GM18519 (cell line): ENCODE measurements around the gene PCDH15.
"Not testable (repeated sequence)": the region's sequence is repeated elsewhere in the genome, so short reads cannot be mapped to it uniquely, and the experiment has no call there.

ENCODE experiments used
- ATAC-seq: cut with Tn5 transposase; IDR thresholded peaks from one replicate; pipeline ENCODE4 v1.9.1; 2021; ENCODE audit warnings: mild to moderate bottlenecking, moderate library complexity; ENCODE audit not compliant: unreplicated experiment, low FRiP score

Gene PCDH15

DNA sequence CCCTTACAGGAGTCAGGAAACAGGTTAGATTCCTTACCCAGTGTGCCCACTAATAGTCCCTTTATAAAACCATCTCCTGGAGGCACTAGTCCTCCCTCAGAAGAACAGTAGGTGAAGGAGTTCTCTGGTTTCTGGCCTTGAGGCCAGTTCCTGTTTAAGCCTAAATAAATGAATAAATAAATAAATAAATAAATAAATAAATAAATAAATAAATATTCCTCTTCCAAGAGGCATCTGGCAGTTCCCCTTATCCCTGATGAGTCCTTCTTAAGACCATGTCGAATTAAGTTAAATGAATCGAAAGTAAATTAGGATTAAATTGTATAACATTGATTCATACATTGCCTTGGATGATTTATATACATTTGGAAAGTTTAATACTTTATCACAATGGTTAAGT, 223.3 kb downstream of the PCDH15 start:
- ATAC-seq, result no peak

- ATAC-seq, result no peak
These were observed 224.5 kb downstream of the PCDH15 start for GRCh38 chr10:54576541-54576940.

GRCh38 chr10:54559498-54559897, 241.5 kb downstream of the PCDH15 start:
- ATAC-seq, result no peak

DNA sequence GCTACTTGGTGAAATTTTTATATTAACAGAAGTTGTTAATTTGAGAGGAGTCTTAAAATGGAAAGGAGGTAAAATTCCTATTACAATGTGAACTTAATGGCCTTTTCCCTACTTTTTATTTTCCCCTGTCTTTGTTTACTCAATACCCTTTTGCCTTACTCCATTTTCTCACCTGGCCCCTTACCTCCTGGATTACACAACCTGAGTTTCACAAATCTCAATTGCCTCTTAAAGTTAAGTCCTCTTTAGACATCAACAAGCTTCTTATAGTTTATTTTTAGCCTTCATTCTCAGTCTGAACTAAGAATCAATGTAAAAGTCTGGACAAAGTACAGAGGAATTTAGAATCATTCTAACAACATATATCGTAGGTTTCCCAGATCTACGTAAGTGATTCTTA, 247.0 kb downstream of the PCDH15 start:
- no peak for ATAC-seq

DNA sequence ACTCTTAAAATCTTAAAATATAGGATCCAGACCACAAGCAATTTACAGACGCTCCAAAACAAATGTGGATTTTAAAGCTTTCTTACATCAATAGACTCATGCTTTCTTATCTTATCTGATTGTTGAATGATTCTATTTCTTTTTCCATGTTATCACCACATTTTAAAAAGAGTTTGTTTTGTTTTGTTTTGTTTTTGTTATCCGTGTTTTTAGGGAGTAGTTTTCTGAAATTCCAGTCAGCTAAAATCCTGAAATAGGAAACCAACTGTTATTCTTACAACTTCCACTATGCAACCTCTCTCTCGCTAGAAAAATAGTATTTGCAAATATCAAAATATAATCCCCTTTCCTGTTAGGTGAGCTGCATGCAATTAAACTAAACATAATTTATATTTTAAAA, 251.0 kb downstream of the PCDH15 start:
- ATAC-seq, result no peak

DNA sequence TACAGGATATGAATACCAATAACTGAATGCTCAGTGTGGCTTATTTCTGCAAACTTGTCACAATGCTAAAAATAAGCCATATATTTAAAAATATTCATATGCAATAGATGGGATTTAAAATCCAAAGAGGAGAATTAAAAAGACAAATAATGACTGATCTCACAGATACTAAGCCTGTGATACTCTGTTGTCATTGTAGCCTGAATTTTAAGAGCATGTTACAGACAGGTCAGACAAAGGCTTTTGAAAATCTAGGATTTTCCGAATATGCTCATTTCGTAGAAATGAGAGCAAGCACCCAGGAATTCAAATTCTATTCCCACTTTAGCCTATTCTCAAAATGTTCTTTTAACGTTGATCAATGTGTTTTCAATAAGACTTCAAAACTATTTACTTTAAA, 269.7 kb downstream of the PCDH15 start:
- no peak for ATAC-seq

- no peak for ATAC-seq
These were observed 270.7 kb downstream of the PCDH15 start for GRCh38 chr10:54530299-54530698.

GRCh38 chr10:54525816-54526215, 275.2 kb downstream of the PCDH15 start:
- ATAC-seq, result no peak

- not testable (repeated sequence) for ATAC-seq
These were observed 285.8 kb downstream of the PCDH15 start for GRCh38 chr10:54515244-54515643.

DNA sequence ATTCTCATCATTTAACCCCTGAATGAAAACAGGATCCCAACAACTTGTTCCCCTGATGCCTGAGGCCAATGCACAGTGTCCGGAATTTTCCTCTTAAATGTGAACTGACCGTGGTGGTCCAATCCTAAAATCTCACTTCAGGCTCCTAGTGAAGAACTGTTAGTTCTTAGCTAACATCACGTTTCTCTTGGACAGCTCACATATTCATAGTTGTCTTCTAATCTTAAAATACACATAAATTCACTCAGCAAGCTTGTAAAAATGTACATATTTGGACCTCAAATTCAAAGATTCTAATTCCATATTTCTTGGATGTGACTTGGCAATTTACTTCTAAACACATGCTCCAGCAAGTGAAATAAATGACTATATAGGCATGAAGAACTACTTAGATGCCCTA, 297.2 kb downstream of the PCDH15 start:
- no peak for ATAC-seq

DNA sequence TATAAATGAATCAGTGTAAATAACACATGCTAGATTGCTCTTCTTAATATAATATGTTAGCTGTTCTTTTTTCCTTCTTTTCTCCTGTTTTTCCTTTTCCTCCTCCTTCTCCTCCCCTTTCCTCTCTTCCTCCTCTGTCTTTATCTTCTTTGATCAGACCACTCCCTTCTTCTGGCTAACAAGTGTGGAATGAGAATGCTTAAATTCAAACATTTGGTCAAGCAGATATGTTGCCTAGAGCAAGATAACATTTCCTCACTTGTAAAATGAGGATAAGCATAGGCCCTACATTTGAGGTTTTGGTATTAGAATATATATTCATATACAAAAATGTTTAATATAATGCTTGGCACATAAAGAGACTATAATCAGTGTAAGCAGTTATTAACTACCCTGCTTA, 299.1 kb downstream of the PCDH15 start:
- ATAC-seq, result no peak

DNA sequence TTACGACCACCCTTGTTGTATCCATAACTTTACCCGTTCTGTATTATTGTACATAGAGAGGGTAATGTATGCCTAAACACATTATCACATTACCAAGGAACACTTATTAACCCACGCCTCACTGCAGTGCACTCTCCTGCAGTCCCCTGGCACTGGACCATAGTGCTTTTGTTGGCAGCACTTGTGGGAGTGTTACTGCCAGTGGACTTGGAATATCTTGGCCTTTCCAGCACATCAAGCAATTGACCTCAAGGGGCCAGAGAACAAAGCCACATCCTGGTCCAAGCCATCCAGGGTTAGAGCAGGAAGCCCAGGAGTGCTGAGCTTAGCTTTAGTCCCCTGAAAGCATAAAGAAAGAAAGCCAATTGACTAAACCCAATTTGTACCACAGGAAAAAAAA, 304.2 kb downstream of the PCDH15 start:
- no peak for ATAC-seq

- no peak for ATAC-seq
These were observed 313.3 kb downstream of the PCDH15 start for GRCh38 chr10:54487743-54488142.

- ATAC-seq, result no peak
These were observed 315.1 kb downstream of the PCDH15 start for GRCh38 chr10:54485971-54486370.

GRCh38 chr10:54484186-54484585, 316.8 kb downstream of the PCDH15 start:
- ATAC-seq, result no peak

DNA sequence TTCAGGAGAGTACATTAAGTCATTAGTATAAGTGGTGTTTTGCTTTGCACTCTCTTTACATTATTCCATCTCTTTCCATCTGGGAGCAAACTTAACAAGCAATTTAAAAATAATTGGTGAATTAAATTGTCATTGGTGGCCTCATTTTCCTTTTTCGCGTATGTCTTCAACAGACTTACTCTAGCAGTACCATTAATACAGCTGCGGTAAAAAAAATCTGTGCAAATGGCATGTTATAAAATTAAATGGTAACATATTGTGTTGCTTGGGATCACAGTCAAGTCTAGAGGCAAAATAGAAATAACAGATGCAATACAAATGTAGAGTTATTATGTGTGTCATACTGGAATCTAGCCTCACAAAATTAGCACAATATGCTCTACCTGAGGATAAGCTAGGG, 322.4 kb downstream of the PCDH15 start:
- no peak for ATAC-seq

- ATAC-seq, result no peak
These were observed 323.3 kb downstream of the PCDH15 start for GRCh38 chr10:54477738-54478137.

GRCh38 chr10:54470324-54470631, 330.8 kb downstream of the PCDH15 start:
- ATAC-seq, result no peak

GRCh38 chr10:54469587-54470323, 331.3 kb downstream of the PCDH15 start:
- ATAC-seq, result no peak

GRCh38 chr10:54454271-54454670, 346.8 kb downstream of the PCDH15 start:
- no peak for ATAC-seq

DNA sequence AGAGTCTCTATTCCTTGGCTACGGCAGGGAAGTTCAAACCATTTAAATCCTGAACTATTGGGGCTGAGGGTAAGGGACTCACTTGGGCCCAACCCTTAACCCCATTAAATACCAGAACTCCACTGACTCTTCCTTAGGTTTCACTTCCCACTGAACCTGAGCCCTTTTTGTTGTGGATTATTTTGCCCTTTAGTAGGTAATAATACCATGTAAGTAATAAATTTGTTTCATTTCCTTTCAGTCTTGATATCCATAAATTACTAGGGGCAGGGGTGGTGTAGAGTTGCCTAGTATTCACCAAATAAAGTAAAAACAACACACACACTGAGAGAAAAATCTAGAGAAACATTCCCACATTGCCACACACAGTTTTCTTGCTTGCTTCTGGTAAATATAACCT, 352.0 kb downstream of the PCDH15 start:
- ATAC-seq, result no peak

GRCh38 chr10:54444170-54444569, 356.9 kb downstream of the PCDH15 start:
- no peak for ATAC-seq

DNA sequence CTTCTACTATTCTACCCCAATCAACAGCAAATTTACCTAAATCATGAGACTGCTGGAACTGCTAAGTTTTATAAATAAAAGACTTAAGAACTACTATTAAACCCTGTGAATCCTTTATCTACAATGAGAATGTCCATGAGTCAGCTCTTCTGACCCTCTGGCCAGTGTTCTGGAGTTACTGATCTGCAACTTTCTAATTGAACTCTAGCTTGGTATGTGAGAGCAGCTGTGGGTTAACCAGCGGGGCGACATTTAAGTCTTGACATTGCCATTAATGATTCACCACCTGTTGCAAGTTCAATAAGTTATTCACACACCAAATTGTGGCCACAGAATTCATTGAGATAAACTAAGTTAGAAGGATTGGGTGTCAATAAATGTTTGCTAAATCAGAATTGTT, 359.8 kb downstream of the PCDH15 start:
- ATAC-seq, result no peak
